Neural cell (in vitro differentiated cells): ENCODE data around the gene CSAD.

Experiments used
- POLR2AphosphoS5 ChIP-seq: IDR thresholded peaks from 2 replicates; pipeline ENCODE4 v1.6.1; 2012
- TAF1 ChIP-seq: IDR thresholded peaks from 2 replicates; pipeline ENCODE4 v1.6.1; 2012; ENCODE audit warnings: low read depth
- TF ChIP-seq, protein P1 (sequence below): fragments of 450-650 bp; IDR thresholded peaks from 2 replicates; pipeline ENCODE4 v1.5.1; 2014; ENCODE audit warnings: antibody characterized with exemption, mild to moderate bottlenecking, moderate library complexity; ENCODE audit not compliant: poor library complexity, severe bottlenecking

- TF ChIP-seq POLR2AphosphoS5: no peak
- TF ChIP-seq, protein P1, sequence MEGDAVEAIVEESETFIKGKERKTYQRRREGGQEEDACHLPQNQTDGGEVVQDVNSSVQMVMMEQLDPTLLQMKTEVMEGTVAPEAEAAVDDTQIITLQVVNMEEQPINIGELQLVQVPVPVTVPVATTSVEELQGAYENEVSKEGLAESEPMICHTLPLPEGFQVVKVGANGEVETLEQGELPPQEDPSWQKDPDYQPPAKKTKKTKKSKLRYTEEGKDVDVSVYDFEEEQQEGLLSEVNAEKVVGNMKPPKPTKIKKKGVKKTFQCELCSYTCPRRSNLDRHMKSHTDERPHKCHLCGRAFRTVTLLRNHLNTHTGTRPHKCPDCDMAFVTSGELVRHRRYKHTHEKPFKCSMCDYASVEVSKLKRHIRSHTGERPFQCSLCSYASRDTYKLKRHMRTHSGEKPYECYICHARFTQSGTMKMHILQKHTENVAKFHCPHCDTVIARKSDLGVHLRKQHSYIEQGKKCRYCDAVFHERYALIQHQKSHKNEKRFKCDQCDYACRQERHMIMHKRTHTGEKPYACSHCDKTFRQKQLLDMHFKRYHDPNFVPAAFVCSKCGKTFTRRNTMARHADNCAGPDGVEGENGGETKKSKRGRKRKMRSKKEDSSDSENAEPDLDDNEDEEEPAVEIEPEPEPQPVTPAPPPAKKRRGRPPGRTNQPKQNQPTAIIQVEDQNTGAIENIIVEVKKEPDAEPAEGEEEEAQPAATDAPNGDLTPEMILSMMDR: no peak
- no peak for TF ChIP-seq TAF1
These were observed 53.6 kb downstream of the CSAD start for GRCh38 chr12:53127169-53127568.
